ENCODE measurements around the gene CCPG1. TPM values are rescaled to one million over a fixed set of nuclear protein-coding genes. Genes with fewer than 3 reads are reported as not detected.

The CCPG1 gene
- total and polyA plus RNA-seq, 2 of the 13 experiments (the other 11 are each of a cell fraction or from before 2014, with no cell fraction given): 16.1 to 19.5 TPM

- TF ChIP-seq, protein P1, sequence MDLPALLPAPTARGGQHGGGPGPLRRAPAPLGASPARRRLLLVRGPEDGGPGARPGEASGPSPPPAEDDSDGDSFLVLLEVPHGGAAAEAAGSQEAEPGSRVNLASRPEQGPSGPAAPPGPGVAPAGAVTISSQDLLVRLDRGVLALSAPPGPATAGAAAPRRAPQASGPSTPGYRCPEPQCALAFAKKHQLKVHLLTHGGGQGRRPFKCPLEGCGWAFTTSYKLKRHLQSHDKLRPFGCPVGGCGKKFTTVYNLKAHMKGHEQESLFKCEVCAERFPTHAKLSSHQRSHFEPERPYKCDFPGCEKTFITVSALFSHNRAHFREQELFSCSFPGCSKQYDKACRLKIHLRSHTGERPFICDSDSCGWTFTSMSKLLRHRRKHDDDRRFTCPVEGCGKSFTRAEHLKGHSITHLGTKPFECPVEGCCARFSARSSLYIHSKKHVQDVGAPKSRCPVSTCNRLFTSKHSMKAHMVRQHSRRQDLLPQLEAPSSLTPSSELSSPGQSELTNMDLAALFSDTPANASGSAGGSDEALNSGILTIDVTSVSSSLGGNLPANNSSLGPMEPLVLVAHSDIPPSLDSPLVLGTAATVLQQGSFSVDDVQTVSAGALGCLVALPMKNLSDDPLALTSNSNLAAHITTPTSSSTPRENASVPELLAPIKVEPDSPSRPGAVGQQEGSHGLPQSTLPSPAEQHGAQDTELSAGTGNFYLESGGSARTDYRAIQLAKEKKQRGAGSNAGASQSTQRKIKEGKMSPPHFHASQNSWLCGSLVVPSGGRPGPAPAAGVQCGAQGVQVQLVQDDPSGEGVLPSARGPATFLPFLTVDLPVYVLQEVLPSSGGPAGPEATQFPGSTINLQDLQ (CRISPR knock-in tag; IDR thresholded peaks at IDR 0.05): no peak
- TF ChIP-seq ZNF441 (CRISPR knock-in tag; IDR thresholded peaks at IDR 0.05; ENCODE audit: borderline replicate concordance) (peak; percentile 74), SRF (IDR thresholded peaks at IDR 0.05; ENCODE audit: low read depth, low read length) (no peak), EED (CRISPR knock-in tag; IDR thresholded peaks at IDR 0.05) (peak; percentile 48; the same call in 1 of the 2 replicates), ZNF33A (CRISPR knock-in tag; IDR thresholded peaks at IDR 0.05; ENCODE audit: borderline replicate concordance) (0 out of 2 replicates have a peak, but pooled peaks have one; percentile 29), ZFP37 (CRISPR knock-in tag; IDR thresholded peaks at IDR 0.05; ENCODE audit: borderline replicate concordance) (0 out of 2 replicates have a peak, but pooled peaks have one; percentile 30), U2AF1 (optimal IDR thresholded peaks at IDR 0.05; ENCODE audit: low read depth, low read length) (no peak), MIXL1 (CRISPR knock-in tag; IDR thresholded peaks at IDR 0.05) (0 out of 2 replicates have a peak, but pooled peaks have one; percentile 12), SUZ12 (IDR thresholded peaks at IDR 0.05; ENCODE audit: low read depth, low read length) (peak; percentile 44; the same call in 1 of the 2 replicates), EEA1 (CRISPR knock-in tag; IDR thresholded peaks at IDR 0.05; ENCODE audit: borderline replicate concordance) (0 out of 2 replicates have a peak, but pooled peaks have one; percentile 65), TOPORS (CRISPR knock-in tag; IDR thresholded peaks at IDR 0.05) (0 out of 2 replicates have a peak, but pooled peaks have one; percentile 12), SNAPC5 (CRISPR knock-in tag; IDR thresholded peaks at IDR 0.05; ENCODE audit: borderline replicate concordance) (no peak), ZMAT3 (CRISPR knock-in tag; conservative IDR thresholded peaks at IDR 0.05) (peak; percentile 69), ZNF768 (CRISPR knock-in tag; IDR thresholded peaks at IDR 0.05) (peak; percentile 42; the same call in 1 of the 2 replicates), ZBTB39 (CRISPR knock-in tag; IDR thresholded peaks at IDR 0.05) (0 out of 2 replicates have a peak, but pooled peaks have one; percentile 22), NR2F1 (CRISPR knock-in tag; IDR thresholded peaks at IDR 0.05) (0 out of 4 replicates have a peak, but pooled peaks of 1 of the 2 experiments have one; percentile 25)
- TF ChIP-seq, protein P2, sequence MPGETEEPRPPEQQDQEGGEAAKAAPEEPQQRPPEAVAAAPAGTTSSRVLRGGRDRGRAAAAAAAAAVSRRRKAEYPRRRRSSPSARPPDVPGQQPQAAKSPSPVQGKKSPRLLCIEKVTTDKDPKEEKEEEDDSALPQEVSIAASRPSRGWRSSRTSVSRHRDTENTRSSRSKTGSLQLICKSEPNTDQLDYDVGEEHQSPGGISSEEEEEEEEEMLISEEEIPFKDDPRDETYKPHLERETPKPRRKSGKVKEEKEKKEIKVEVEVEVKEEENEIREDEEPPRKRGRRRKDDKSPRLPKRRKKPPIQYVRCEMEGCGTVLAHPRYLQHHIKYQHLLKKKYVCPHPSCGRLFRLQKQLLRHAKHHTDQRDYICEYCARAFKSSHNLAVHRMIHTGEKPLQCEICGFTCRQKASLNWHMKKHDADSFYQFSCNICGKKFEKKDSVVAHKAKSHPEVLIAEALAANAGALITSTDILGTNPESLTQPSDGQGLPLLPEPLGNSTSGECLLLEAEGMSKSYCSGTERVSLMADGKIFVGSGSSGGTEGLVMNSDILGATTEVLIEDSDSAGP (CRISPR knock-in tag; IDR thresholded peaks at IDR 0.05; ENCODE audit: borderline replicate concordance): peak; percentile 91; the same call in 1 of the 2 replicates
- TF ChIP-seq, protein P3, sequence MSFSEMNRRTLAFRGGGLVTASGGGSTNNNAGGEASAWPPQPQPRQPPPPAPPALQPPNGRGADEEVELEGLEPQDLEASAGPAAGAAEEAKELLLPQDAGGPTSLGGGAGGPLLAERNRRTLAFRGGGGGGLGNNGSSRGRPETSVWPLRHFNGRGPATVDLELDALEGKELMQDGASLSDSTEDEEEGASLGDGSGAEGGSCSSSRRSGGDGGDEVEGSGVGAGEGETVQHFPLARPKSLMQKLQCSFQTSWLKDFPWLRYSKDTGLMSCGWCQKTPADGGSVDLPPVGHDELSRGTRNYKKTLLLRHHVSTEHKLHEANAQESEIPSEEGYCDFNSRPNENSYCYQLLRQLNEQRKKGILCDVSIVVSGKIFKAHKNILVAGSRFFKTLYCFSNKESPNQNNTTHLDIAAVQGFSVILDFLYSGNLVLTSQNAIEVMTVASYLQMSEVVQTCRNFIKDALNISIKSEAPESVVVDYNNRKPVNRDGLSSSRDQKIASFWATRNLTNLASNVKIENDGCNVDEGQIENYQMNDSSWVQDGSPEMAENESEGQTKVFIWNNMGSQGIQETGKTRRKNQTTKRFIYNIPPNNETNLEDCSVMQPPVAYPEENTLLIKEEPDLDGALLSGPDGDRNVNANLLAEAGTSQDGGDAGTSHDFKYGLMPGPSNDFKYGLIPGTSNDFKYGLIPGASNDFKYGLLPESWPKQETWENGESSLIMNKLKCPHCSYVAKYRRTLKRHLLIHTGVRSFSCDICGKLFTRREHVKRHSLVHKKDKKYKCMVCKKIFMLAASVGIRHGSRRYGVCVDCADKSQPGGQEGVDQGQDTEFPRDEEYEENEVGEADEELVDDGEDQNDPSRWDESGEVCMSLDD (CRISPR knock-in tag; IDR thresholded peaks at IDR 0.05; ENCODE audit: borderline replicate concordance): no peak
Measured at GRCh38 chr15:55408012-55408928, at the start of gene CCPG1, which contains the start of gene PIERCE2 (continued).

Data from HepG2 (cell line).